Endothelial cell of umbilical vein (primary cell): ENCODE measurements around the gene TSPEAR. TPM values are rescaled to one million over a fixed set of nuclear protein-coding genes. Genes with fewer than 3 reads are reported as not detected.

ENCODE experiments used
- BruUV-seq: library from RNA; stranded (reverse); fragments of 400-500 nt; replicated peaks from 2 replicates; lab custom pipeline; 2021; lab: Mats Ljungman, UMichigan
- CTCF ChIA-PET: fragments of 300-600, 350-600 bp; sonication (Branson Sonifier 250); formaldehyde crosslinking; loops from one replicate; lab custom pipeline; 2021; ENCODE audit warnings: antibody characterized with exemption, inconsistent platforms; lab: Charles Lee
- POLR2A ChIA-PET: fragments of 300-600, 350-600 bp; sonication (Branson Sonifier 250); formaldehyde crosslinking; loops from one replicate; lab custom pipeline; 2021; ENCODE audit warnings: antibody characterized with exemption, inconsistent platforms; lab: Charles Lee
- DNase-seq: peaks from one replicate; pipeline ENCODE4 v3.0.0-alpha.2; 2011; ENCODE audit warnings: low read depth, low spot score
- FAIRE-seq: peaks from 2 replicates; lab custom pipeline; 2011; peaks lifted over from hg19 to GRCh38; lab: Jason Lieb, UNC
- H2AFZ ChIP-seq: 2 replicates; pipeline ENCODE4 v1.6.0; 2012; ENCODE audit warnings: low read depth, low read length, control low read depth, inconsistent platforms
- H3K27ac ChIP-seq: 2 replicates; pipeline ENCODE4 v1.5.1; 2011; ENCODE audit warnings: low read depth, mild to moderate bottlenecking, control low read depth, low read length, moderate library complexity; ENCODE audit not compliant: insufficient read depth
- H3K27me3 ChIP-seq, 2 experiments: 2 replicates each; pipeline versions ENCODE4 v1.6.0 to v1.6.1; 2011; ENCODE audit warnings: low read length in 2 of 2, mixed read lengths in 1 of 2; ENCODE audit not compliant: control insufficient read depth in 2 of 2, insufficient read depth in 2 of 2
- H3K36me3 ChIP-seq, 2 experiments: 2 replicates in 1 of 2; 3 replicates in 1 of 2; pipeline ENCODE4 v1.5.1; 2011; ENCODE audit warnings: low read length in 2 of 2, mild to moderate bottlenecking in 1 of 2, moderate library complexity in 1 of 2; ENCODE audit not compliant: control insufficient read depth in 2 of 2, insufficient read depth in 2 of 2; ENCODE audit errors: extremely low read depth in 1 of 2
- H3K4me1 ChIP-seq: 3 replicates; pipeline ENCODE4 v1.5.1; 2011; ENCODE audit warnings: mild to moderate bottlenecking, low read length; ENCODE audit not compliant: control insufficient read depth, insufficient read depth; ENCODE audit errors: extremely low read depth
- H3K4me2 ChIP-seq: 2 replicates; pipeline ENCODE4 v1.6.1; 2011; ENCODE audit warnings: low read length, control low read depth, mixed read lengths; ENCODE audit not compliant: insufficient read depth
- H3K4me3 ChIP-seq, 3 experiments: fragments of 200-600 bp in 1 of 3; sonication (generic), shearing (Covaris generic) in 1 of 3; replicated peaks in 1 of 3; 2 replicates each; pipeline ENCODE4 v1.5.1; 2011 to 2016; ENCODE audit warnings: control low read depth in 3 of 3, low read length in 3 of 3, mild to moderate bottlenecking in 2 of 3, inconsistent platforms in 1 of 3, low read depth in 1 of 3, moderate library complexity in 1 of 3; ENCODE audit not compliant: insufficient read depth in 1 of 3
- H3K79me2 ChIP-seq: 2 replicates; pipeline ENCODE4 v1.6.0; 2012; ENCODE audit warnings: low read length, inconsistent platforms; ENCODE audit not compliant: control insufficient read depth, insufficient read depth
- H3K9ac ChIP-seq: replicated peaks from 2 replicates; pipeline ENCODE3; 2011; ENCODE audit warnings: low read length, control low read depth; ENCODE audit not compliant: insufficient read depth; ENCODE audit errors: extremely low read depth
- H3K9me1 ChIP-seq: replicated peaks from 3 replicates; pipeline ENCODE4 v1.6.0; 2011; ENCODE audit warnings: mild to moderate bottlenecking, low read length; ENCODE audit not compliant: control insufficient read depth, insufficient read depth; ENCODE audit errors: extremely low read depth
- H3K9me3 ChIP-seq: replicated peaks from 2 replicates; pipeline ENCODE4 v1.5.1; 2012; ENCODE audit warnings: low read length, inconsistent platforms; ENCODE audit not compliant: control insufficient read depth, insufficient read depth
- H4K20me1 ChIP-seq: replicated peaks from 2 replicates; pipeline ENCODE3; 2011; ENCODE audit warnings: mild to moderate bottlenecking, low read length; ENCODE audit not compliant: control insufficient read depth, insufficient read depth; ENCODE audit errors: extremely low read depth
- EZH2 ChIP-seq: IDR thresholded peaks from 2 replicates; pipeline ENCODE4 v1.6.1; 2012; ENCODE audit warnings: borderline replicate concordance, low read depth, mild to moderate bottlenecking, moderate library complexity, low read length, inconsistent platforms; ENCODE audit not compliant: severe bottlenecking
- FOS ChIP-seq: IDR thresholded peaks from 2 replicates; pipeline ENCODE4 v1.6.1; 2011; ENCODE audit warnings: mild to moderate bottlenecking, low read length, moderate library complexity, borderline replicate concordance; ENCODE audit not compliant: insufficient read depth
- GATA2 ChIP-seq: IDR thresholded peaks from 2 replicates; pipeline ENCODE4 v1.7.0; 2011; ENCODE audit warnings: low read depth, mild to moderate bottlenecking, moderate library complexity, mixed read lengths, low read length; ENCODE audit not compliant: insufficient read length, insufficient read depth
- JUN ChIP-seq: IDR thresholded peaks from 2 replicates; pipeline ENCODE4 v1.6.1; 2011; ENCODE audit warnings: borderline replicate concordance, low read depth; ENCODE audit not compliant: insufficient read length, insufficient read depth
- MAX ChIP-seq: IDR thresholded peaks from 2 replicates; pipeline ENCODE4 v1.6.1; 2011; ENCODE audit not compliant: insufficient read depth, insufficient read length
- MYC ChIP-seq: IDR thresholded peaks from one replicate; pipeline ENCODE4 v1.6.1; 2011; ENCODE audit warnings: mild to moderate bottlenecking, low read depth, low read length
- POLR2A ChIP-seq: IDR thresholded peaks from 2 replicates; pipeline ENCODE4 v1.6.1; 2012; ENCODE audit warnings: low read depth, mild to moderate bottlenecking, control low read depth, low read length
- POLR2AphosphoS5 ChIP-seq: IDR thresholded peaks from 2 replicates; pipeline ENCODE4 v1.6.1; 2012; ENCODE audit warnings: low read depth, mild to moderate bottlenecking, control low read depth, low read length, moderate library complexity; ENCODE audit not compliant: insufficient read depth
- dilution Hi-C: fragments of 300-500 bp; cut with MboI; formaldehyde crosslinking; loops from one replicate; pipeline ENCODE4 v1.15.0; 2019; ENCODE audit warnings: low sequenced_read_pairs; ENCODE audit not compliant: extremely low pct_ligation_motif_present
- intact Hi-C: fragments of 100-400 bp; cut with micrococcal nuclease; formaldehyde crosslinking; loops from one replicate; pipeline ENCODE4 v1.10.0; 2022
- polyA plus RNA-seq, 4 experiments: library from polyadenylated mRNA; depleted of rRNA in 3 of 4; stranded (reverse) in 3 of 4; unstranded in 1 of 4; fragments of >200 nt; gene quantifications; 2 replicates each; pipeline versions ENCODE4 v1.2.1 to v1.2.3, GENCODE V29; 2011 to 2012; ENCODE audit warnings: missing spikeins in 1 of 4
- total RNA-seq: library from RNA; stranded (reverse); gene quantifications from 2 replicates; pipeline ENCODE4 v1.2.3, GENCODE V29; 2021
- TF ChIP-seq, protein P1 (sequence below), 2 donors: IDR thresholded peaks; 1 replicate in 1 of 2; 2 replicates in 1 of 2; pipeline ENCODE4 v1.5.1; 2011; ENCODE audit warnings: low read length in 2 of 2, mild to moderate bottlenecking in 2 of 2, moderate library complexity in 2 of 2, control low read depth in 1 of 2, inconsistent platforms in 1 of 2, low read depth in 1 of 2; ENCODE audit not compliant: insufficient read depth in 1 of 2; ENCODE audit errors: extremely low read depth in 1 of 2

The TSPEAR gene
- total and polyA plus RNA-seq, 2 donors (not counting 3 experiments of a cell fraction or from before 2014, with no cell fraction given) = 0.01 TPM; not detected in 1

DNA sequence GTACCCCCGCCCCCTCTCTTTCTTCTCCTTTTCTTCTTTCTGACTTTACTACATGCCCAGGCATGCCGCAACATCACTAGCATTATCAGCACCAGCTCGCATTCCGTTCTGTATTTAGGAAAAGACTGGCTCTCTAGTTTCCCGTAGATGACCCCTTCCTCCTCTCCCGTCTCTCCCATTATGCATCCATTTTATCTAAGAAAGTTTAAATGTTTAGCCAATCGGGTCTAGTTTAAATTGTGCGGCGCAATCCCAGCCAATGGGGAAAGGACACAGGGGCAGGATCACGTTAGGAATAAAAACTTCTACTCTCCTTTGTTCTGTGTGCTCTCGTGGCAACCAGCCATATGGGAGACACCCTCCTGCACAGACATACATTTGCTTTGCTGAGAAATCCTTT, 113.3 kb downstream of the TSPEAR start:
- Histone ChIP-seq H3K27me3 (peaks cover 0 to 2% of the 10 kb centered on the region in 2 experiments), H4K20me1 (no peaks in the 10 kb centered on the region), H3K79me2 (no peaks in the 10 kb centered on the region), H3K27ac (no peak overlapping the region), H3K9me3 (no peaks in the 10 kb centered on the region), H3K4me2 (no peak overlapping the region), H3K9ac (no peak overlapping the region), H3K4me1 (no peaks in the 10 kb centered on the region), H3K4me3 (no peak overlapping the region), H2AFZ (no peak overlapping the region), H3K9me1 (no peaks in the 10 kb centered on the region), H3K36me3 (no peaks in the 10 kb centered on the region)
- DNase-seq (no peak), FAIRE-seq (no peak)
- ChIA-PET CTCF (no interaction called here), POLR2A (no interaction called here)
- no TSS peak for BruUV-seq
- TF ChIP-seq POLR2A (no peak), JUN (no peak), FOS (no peak), MYC (no peak), MAX (no peak), POLR2AphosphoS5 (no peak), EZH2 (no peak), GATA2 (no peak)
- TF ChIP-seq, protein P1, sequence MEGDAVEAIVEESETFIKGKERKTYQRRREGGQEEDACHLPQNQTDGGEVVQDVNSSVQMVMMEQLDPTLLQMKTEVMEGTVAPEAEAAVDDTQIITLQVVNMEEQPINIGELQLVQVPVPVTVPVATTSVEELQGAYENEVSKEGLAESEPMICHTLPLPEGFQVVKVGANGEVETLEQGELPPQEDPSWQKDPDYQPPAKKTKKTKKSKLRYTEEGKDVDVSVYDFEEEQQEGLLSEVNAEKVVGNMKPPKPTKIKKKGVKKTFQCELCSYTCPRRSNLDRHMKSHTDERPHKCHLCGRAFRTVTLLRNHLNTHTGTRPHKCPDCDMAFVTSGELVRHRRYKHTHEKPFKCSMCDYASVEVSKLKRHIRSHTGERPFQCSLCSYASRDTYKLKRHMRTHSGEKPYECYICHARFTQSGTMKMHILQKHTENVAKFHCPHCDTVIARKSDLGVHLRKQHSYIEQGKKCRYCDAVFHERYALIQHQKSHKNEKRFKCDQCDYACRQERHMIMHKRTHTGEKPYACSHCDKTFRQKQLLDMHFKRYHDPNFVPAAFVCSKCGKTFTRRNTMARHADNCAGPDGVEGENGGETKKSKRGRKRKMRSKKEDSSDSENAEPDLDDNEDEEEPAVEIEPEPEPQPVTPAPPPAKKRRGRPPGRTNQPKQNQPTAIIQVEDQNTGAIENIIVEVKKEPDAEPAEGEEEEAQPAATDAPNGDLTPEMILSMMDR (IDR thresholded peaks at IDR 0.05; ENCODE audit: extremely low read depth in 1 of 2, insufficient read depth in 1 of 2, low read depth in 1 of 2, low read length in 2 of 2) = no peak
- dilution Hi-C loops = no loop called here
- intact Hi-C loops = no loop called here
